Stimulated activated CD4-positive, alpha-beta T cell treated with anti-CD3 and anti-CD28 coated beads, Interleukin-1b, Interleukin-23, amount 100 ng/mL, for 4 hours (primary cell): ENCODE measurements around the gene APOBEC3B.
"Not testable (repeated sequence)": the region's sequence is repeated elsewhere in the genome, so short reads cannot be mapped to it uniquely, and the experiment has no call there.

Experiments
- DNase-seq, 2 donors: peaks; one replicate each; pipeline ENCODE4 v3.0.0-alpha.2; 2020; ENCODE audit warnings: low read depth in 2 of 2

The APOBEC3B gene

DNA sequence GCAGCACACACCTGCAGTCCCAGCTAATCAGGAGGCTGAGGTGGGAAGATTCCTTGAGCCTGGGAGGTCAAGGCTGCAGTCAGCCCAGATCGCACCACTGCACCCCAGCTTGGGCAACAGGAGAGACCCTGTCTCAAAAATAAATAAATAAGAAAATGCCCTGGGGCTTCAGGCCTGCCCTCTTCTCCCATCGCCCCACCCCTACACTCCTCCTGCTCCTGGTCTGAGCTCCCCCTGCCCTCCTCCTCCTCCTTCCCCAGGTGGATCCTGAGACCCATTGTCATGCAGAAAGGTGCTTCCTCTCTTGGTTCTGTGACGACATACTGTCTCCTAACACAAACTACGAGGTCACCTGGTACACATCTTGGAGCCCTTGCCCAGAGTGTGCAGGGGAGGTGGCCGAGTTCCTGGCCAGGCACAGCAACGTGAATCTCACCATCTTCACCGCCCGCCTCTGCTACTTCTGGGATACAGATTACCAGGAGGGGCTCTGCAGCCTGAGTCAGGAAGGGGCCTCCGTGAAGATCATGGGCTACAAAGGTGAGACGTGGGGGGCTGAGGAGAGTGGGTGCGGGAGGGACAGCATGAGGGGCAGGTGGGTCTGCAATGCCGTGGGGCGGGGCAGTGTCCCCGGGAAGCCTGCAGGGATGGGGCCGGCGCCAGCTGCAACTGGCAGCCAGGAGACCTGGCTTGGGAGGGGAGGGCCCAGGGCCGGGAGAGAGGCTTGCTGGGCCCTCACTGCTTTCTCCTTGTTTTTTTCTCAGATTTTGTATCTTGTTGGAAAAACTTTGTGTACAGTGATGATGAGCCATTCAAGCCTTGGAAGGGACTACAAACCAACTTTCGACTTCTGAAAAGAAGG, 49.5 kb downstream of the APOBEC3B start:
- not testable (repeated sequence) for DNase-seq

DNA sequence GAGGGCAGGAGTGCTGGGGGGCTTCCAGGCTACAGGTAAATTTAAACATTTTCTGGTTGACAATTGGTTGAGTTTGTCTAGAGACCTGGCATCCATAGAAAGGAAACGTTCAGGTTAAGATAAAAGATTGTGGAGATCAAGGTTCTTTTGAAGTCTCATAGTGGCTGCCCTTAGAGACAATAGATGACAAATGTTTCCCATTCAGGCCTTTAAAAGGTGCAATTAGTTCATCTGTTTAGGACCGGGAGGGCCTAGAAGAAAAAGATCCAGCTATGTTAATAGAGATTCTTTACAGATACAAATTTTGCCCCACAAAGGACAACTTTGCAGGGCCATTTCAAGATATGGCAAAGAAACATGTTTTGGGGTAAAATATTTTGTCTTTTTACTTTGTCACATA, 54.9 kb downstream of the APOBEC3B start:
- DNase-seq = not testable (repeated sequence)

DNA sequence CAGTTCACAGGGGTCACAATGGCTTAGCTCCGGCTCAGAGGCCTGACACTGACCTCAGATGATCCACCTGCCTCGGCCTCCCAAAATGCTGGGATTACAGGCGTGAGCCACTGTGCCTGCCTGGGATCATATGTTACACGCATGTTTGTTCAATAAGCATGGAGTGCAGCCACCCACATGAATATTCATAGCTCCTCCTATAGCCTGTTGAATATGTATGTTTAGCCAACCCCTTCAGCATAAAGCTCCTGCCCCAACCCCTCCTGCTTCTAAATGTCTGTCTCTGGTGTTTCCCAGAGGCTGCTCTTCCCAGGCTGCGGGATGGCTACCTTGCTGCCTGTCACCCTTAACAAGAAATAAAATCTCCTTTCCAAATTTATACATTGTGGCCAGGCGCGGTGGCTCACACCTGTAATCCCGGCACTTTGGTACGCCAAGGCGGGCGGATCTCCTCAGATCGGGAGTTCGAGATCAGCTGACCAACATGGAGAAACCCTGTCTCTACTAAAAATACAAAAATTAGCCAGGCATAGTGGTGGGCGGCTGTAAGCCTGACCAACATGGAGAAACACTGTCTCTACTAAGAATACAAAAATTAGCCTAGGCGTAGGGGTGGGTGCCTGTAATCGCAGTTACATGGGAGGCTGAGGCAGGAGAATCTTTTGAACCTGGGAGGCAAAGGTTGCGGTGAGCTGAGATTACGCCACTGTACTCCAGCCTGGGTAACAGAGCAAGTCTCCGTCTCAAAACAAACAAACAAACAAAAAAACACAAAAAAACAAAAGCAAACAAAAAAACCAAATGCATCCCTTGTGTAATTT, 57.4 kb downstream of the APOBEC3B start:
- no peak for DNase-seq

DNA sequence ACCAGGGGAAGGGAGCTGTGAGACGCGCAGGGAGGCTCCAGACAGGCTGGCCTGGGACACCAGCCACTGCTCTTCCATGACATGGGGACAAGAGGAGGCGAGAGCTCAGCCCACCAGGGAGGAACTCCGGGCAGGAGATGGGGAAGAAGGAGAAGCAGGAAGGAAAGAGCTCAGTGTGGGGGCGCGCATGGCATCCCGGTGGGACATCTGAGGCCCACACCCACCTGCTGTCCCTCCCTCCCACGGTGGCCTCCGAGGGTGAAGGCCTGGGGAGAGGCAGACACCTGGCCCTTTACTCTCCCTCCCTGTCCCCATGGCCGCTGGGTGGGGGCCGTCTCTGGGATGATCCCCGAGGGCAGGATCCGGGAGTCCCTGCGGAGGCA, 58.0 kb downstream of the APOBEC3B start:
- DNase-seq = not testable (repeated sequence)

DNA sequence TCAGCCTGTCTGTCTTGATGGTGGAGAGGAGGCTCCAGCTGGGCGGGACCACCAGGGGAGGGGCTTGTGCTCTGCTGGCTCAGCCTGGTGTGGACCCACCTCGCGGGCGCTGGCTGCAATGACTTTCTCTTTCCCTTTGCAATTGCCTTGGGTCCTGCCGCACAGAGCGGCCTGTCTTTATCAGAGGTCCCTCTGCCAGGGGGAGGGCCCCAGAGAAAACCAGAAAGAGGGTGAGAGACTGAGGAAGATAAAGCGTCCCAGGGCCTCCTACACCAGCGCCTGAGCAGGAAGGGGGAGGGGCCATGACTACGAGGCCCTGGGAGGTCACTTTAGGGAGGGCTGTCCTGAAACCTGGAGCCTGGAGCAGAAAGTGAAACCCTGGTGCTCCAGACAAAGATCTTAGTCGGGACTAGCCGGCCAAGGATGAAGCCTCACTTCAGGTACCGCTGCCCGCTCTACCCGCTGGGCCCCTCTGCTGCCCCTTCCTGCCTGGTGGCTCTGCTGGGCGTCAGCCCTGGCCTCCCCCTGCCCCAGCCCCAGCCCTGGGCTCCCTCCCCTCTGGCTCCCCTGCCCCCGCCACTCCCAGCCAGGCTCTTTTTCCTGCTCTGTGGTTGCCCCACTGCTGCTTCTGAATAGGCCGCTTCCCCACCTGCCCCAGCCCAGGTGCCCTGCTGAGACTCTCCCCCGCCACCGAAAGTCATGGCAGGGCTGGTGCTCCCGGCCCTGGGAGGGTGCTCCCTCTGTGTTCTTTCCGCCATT, 58.6 kb downstream of the APOBEC3B start, which contains the start of gene APOBEC3F:
Gene APOBEC3F, plus strand, starts transcription at position 327 of the 759 bp plus-strand sequence. Its CDS starts 97 bp downstream, at position 424.
- DNase-seq = peak; percentile 39 to 50

DNA sequence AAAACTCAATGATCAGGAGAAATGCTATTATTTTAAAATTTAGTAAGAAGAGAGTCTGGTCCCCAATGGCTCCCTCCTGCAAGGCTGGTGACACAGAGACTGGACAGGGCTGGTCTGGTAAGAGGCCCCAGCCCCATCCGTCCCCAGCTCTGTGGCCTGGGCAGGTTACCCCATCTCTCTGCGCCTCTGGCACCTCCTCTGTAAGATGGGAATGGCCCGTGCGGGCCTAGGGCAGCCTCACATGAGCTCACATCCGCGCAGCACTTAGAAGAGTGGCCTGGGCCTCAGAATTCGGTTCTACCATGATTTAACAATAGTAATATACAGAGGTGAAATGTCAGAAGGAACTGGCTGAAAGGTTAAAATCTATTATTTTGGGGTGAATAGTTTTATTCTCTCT, 59.8 kb downstream of the APOBEC3B start:
- no peak for DNase-seq
